GM12892 (cell line): ENCODE results near the gene FOXD4L3.
"Not testable (repeated sequence)": the region's sequence is repeated elsewhere in the genome, so short reads cannot be mapped to it uniquely, and the experiment has no call there.

ENCODE experiments used
- POLR2A ChIP-seq: IDR thresholded peaks from 2 replicates; pipeline ENCODE4 v1.6.1; 2011; ENCODE audit warnings: low read depth, low read length, control low read depth
- POLR2AphosphoS5 ChIP-seq: IDR thresholded peaks from 2 replicates; pipeline ENCODE4 v1.6.1; 2011; ENCODE audit warnings: low read depth, low read length, control low read depth

- TF ChIP-seq POLR2AphosphoS5, POLR2A: not testable (repeated sequence)
These were observed 5.0 kb downstream of the FOXD4L3 start for GRCh38 chr9:68307654-68308053.
